ENCODE results near the gene KANK2. TPM values are rescaled to one million over a fixed set of nuclear protein-coding genes. Genes with fewer than 3 reads are reported as not detected.

The KANK2 gene
- total and polyA plus RNA-seq, 2 of the 8 experiments (the other 6 are each of a cell fraction or from before 2014, with no cell fraction given): 25.2 to 42.3 TPM

GRCh38 chr19:11227195-11227886 lies 30.0 kb upstream of the KANK2 start (continued):
- TF ChIP-seq BACH1 (IDR thresholded peaks at IDR 0.05; ENCODE audit: low read length) (peak; percentile 69; the same call in 1 of the 2 replicates), TBP (IDR thresholded peaks at IDR 0.05; ENCODE audit: low read depth, low read length) (no peak), CHD1 (IDR thresholded peaks at IDR 0.05; ENCODE audit: low read depth, low read length) (no peak), TEAD4 (IDR thresholded peaks at IDR 0.05; ENCODE audit: low read depth, low read length) (no peak), RFX5 (IDR thresholded peaks at IDR 0.05; ENCODE audit: borderline replicate concordance, low read depth, low read length) (no peak), CREB1 (IDR thresholded peaks at IDR 0.05) (no peak)
- TF ChIP-seq, protein P1, sequence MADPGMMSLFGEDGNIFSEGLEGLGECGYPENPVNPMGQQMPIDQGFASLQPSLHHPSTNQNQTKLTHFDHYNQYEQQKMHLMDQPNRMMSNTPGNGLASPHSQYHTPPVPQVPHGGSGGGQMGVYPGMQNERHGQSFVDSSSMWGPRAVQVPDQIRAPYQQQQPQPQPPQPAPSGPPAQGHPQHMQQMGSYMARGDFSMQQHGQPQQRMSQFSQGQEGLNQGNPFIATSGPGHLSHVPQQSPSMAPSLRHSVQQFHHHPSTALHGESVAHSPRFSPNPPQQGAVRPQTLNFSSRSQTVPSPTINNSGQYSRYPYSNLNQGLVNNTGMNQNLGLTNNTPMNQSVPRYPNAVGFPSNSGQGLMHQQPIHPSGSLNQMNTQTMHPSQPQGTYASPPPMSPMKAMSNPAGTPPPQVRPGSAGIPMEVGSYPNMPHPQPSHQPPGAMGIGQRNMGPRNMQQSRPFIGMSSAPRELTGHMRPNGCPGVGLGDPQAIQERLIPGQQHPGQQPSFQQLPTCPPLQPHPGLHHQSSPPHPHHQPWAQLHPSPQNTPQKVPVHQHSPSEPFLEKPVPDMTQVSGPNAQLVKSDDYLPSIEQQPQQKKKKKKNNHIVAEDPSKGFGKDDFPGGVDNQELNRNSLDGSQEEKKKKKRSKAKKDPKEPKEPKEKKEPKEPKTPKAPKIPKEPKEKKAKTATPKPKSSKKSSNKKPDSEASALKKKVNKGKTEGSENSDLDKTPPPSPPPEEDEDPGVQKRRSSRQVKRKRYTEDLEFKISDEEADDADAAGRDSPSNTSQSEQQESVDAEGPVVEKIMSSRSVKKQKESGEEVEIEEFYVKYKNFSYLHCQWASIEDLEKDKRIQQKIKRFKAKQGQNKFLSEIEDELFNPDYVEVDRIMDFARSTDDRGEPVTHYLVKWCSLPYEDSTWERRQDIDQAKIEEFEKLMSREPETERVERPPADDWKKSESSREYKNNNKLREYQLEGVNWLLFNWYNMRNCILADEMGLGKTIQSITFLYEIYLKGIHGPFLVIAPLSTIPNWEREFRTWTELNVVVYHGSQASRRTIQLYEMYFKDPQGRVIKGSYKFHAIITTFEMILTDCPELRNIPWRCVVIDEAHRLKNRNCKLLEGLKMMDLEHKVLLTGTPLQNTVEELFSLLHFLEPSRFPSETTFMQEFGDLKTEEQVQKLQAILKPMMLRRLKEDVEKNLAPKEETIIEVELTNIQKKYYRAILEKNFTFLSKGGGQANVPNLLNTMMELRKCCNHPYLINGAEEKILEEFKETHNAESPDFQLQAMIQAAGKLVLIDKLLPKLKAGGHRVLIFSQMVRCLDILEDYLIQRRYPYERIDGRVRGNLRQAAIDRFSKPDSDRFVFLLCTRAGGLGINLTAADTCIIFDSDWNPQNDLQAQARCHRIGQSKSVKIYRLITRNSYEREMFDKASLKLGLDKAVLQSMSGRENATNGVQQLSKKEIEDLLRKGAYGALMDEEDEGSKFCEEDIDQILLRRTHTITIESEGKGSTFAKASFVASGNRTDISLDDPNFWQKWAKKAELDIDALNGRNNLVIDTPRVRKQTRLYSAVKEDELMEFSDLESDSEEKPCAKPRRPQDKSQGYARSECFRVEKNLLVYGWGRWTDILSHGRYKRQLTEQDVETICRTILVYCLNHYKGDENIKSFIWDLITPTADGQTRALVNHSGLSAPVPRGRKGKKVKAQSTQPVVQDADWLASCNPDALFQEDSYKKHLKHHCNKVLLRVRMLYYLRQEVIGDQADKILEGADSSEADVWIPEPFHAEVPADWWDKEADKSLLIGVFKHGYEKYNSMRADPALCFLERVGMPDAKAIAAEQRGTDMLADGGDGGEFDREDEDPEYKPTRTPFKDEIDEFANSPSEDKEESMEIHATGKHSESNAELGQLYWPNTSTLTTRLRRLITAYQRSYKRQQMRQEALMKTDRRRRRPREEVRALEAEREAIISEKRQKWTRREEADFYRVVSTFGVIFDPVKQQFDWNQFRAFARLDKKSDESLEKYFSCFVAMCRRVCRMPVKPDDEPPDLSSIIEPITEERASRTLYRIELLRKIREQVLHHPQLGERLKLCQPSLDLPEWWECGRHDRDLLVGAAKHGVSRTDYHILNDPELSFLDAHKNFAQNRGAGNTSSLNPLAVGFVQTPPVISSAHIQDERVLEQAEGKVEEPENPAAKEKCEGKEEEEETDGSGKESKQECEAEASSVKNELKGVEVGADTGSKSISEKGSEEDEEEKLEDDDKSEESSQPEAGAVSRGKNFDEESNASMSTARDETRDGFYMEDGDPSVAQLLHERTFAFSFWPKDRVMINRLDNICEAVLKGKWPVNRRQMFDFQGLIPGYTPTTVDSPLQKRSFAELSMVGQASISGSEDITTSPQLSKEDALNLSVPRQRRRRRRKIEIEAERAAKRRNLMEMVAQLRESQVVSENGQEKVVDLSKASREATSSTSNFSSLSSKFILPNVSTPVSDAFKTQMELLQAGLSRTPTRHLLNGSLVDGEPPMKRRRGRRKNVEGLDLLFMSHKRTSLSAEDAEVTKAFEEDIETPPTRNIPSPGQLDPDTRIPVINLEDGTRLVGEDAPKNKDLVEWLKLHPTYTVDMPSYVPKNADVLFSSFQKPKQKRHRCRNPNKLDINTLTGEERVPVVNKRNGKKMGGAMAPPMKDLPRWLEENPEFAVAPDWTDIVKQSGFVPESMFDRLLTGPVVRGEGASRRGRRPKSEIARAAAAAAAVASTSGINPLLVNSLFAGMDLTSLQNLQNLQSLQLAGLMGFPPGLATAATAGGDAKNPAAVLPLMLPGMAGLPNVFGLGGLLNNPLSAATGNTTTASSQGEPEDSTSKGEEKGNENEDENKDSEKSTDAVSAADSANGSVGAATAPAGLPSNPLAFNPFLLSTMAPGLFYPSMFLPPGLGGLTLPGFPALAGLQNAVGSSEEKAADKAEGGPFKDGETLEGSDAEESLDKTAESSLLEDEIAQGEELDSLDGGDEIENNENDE (IDR thresholded peaks at IDR 0.05; ENCODE audit: insufficient replicate concordance, low read length): no peak
- TF ChIP-seq, protein P2, sequence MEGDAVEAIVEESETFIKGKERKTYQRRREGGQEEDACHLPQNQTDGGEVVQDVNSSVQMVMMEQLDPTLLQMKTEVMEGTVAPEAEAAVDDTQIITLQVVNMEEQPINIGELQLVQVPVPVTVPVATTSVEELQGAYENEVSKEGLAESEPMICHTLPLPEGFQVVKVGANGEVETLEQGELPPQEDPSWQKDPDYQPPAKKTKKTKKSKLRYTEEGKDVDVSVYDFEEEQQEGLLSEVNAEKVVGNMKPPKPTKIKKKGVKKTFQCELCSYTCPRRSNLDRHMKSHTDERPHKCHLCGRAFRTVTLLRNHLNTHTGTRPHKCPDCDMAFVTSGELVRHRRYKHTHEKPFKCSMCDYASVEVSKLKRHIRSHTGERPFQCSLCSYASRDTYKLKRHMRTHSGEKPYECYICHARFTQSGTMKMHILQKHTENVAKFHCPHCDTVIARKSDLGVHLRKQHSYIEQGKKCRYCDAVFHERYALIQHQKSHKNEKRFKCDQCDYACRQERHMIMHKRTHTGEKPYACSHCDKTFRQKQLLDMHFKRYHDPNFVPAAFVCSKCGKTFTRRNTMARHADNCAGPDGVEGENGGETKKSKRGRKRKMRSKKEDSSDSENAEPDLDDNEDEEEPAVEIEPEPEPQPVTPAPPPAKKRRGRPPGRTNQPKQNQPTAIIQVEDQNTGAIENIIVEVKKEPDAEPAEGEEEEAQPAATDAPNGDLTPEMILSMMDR (IDR thresholded peaks at IDR 0.05; ENCODE audit: control extremely low read depth in 1 of 3, insufficient read depth in 1 of 3, low read depth in 1 of 3, low read length in 3 of 3): peak; percentile 50 to 86 (median 83)

All from H1 (cell line).